ENCODE measurements around the gene POLE.

The POLE gene

DNA sequence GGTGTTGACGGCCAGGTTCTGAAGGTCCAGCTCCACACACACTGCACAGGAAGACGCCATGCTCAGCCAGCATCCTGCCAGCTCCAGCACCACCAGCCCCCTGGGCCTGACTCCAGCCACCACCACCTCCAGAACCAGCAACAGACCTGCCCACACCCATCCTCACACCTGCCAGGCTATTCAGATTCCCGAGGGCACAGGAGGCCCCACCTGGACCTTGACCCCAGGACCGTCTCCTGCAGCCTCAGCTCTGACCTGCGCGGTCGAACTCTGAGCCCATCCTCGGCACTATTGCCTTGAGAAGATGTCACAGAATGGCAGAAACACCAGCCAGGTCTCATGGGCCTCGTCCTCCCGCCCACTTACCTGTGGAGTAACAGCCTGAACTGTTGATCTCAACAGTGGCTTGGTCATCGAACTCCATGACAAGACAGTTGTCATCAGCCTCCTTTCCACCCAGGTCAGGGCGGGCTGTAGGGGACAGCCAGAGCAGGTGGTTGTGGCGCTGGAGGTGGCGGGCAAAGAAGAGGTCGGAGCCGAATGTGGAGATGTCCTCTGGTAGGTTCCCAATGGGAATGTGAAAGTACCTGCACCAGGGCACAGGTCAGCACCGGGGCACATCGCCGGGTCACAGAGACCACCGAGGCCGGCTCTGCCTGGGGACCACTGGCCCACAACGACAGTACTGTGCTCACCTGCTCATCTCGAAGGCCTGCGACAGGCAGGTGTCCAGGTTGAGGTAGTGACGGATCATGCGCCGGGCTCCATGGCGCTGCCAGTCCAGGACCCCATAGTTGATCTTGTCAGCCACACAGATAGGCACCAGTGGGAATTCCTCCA lies 45.1 kb downstream of the POLE start:
- TF ChIP-seq, protein P1, sequence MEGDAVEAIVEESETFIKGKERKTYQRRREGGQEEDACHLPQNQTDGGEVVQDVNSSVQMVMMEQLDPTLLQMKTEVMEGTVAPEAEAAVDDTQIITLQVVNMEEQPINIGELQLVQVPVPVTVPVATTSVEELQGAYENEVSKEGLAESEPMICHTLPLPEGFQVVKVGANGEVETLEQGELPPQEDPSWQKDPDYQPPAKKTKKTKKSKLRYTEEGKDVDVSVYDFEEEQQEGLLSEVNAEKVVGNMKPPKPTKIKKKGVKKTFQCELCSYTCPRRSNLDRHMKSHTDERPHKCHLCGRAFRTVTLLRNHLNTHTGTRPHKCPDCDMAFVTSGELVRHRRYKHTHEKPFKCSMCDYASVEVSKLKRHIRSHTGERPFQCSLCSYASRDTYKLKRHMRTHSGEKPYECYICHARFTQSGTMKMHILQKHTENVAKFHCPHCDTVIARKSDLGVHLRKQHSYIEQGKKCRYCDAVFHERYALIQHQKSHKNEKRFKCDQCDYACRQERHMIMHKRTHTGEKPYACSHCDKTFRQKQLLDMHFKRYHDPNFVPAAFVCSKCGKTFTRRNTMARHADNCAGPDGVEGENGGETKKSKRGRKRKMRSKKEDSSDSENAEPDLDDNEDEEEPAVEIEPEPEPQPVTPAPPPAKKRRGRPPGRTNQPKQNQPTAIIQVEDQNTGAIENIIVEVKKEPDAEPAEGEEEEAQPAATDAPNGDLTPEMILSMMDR (IDR thresholded peaks at IDR 0.05): no peak

DNA sequence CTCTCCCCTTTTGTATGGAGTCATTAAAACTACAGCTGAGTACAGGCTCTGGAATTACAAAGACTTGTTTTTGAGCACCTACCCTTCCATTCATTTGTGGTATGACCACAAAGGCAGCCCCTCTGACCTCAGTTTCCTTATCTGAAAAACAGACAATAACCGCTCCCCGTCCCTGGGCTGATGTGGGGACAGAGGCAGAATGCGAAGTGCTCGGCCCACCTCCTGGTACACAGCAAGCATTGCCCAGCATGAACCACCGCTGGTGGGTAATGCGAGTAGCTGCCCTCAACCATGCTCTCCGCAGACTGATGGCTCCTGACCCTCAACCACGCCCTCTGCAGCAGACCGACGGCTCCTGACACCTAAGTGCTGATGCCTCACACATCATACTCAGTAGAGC lies 46.2 kb downstream of the POLE start:
- TF ChIP-seq, protein P1 (IDR thresholded peaks at IDR 0.05): no peak

DNA sequence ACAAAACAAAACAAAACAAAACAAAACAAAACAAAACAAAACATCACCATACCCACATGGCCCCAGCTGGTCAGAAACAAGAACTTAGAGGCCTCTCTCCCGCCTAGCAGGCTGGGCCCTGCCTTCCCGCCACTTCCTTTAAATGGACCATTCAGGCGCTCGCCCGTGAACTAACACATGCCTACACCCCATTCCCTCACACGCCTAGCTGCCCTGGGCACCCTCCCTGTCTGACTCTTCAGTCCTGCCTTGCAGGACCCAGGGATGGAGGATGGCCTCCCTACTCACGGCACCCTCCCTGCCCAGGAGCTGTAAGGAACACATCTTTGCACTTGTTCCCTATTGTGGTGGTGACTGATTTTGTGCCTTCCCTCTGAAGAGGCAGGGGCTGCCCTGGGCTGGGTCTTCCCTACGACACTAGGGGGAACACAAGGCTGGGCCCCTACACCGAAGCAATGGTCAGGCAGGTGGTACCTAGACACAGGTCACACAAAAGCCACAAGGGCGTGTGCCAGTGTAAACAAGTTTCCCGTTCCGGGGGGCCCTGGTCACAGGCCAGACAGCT lies 47.1 kb downstream of the POLE start:
- TF ChIP-seq, protein P1 (IDR thresholded peaks at IDR 0.05): no peak

DNA sequence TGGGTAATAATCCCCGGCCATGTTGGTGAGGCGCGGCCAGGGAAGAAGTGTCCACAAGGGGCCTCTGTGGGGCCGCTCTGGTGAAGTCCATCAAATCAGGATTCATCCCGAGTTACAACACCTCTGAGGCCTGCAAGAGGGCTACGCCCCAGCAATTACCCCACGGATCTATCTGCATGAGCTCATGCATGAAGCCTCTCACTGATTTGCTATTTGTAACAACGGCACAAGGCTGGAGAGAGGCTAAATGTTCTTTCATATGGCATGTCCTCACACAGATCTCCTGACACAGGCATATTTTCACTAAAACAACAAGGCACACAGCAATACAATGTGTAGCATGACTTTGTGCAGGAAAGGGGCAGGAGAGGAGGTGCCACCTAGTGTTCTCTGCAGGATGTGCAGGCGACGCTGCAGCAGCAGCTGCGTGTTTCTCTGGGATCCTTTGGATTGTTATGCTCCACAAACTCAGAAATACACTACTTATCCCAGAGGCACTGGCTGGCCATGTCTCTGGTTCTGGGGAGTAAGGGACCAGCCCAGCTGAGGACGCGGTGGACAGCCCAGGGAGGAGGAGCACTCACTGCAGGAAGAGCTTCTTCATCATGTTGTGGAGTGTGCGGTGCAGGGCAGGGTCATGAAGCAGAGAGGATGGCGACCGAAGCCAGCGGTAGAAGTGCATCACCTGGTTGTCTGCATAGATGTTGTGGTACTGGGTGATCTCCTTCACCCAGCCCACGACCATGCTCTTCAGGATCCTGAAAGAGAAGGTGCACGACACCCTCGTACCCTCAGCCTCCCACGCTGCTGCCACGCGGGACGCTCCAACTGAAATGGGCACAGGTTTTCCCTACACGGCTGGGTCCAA lies 48.4 kb downstream of the POLE start:
- TF ChIP-seq, protein P1 (IDR thresholded peaks at IDR 0.05): peak; percentile 94

DNA sequence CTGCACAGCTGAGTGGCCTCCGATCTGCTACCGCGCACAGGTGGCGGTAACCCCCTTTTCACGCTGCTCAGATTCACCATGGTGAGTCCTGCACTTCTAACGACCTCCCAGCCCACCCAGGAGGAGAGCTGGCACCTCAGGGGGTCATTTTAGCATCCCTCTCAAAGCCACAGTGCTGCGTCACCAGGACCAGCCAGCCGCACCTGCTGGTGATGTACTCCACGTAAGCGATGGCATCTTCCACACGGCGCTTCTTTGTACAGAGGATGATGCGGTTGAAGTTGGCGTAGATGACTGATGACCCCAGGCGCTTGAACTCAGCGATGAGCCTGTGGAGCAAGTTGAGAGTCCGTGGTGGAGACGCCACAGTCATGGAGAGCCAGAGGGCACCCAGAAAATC lies 49.3 kb downstream of the POLE start:
- TF ChIP-seq, protein P1 (IDR thresholded peaks at IDR 0.05): no peak

DNA sequence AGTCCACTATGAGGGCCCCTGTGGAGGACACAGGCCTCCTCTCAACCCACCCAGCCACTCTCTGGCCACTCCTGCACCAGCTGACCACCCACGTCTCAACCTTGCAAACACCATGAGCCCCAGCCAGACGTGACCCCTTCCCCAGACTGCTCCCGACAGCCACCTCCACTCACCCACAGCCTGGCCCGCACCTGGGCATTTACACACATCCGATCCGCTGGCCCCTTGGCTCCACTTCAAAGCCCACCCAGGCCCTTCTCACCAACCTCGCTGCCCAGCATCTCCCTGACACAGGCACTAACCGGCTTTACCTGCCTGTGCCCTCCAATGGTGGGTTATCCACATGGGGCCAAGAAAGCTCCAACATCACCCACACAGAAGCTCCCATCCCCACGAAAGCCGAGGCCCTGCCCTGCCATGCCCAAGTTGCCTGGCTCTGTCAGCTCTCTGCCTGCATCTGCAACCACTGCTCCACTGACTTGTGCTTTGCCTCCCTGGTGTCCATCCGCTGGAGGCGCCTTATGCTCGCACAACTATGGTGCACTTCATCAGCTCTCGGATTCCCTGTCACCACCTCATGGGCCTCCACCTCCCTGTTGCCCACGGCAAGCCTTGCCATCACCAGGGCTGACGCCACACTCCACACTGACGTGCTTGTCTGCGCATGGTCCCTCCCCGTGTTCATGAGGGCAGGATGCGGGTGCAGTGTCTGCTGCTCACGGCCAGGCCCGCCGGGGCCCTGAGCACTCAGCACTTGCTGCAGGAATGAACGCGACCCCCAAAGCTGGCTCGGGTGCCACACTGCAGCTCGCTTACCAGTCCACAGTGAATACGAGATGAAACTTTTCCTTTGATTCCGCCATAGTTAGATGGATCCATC lies 51.8 kb downstream of the POLE start:
- TF ChIP-seq, protein P1 (IDR thresholded peaks at IDR 0.05): no peak

Data from LNCAP (cell line).